ENCODE data around the gene MYO15B. TPM values are rescaled to one million over a fixed set of nuclear protein-coding genes. Genes with fewer than 3 reads are reported as not detected.

Gene MYO15B
- total and polyA plus RNA-seq, 2 donors (not counting 1 experiment from before 2014, with no cell fraction given): 0.49 to 14.4 TPM

GRCh38 chr17:75555679-75556153 is 31.9 kb upstream of the MYO15B start:
- no peaks in the 10 kb centered on the region for H4K20me1 ChIP-seq (ENCODE audit: control insufficient read depth, extremely low read depth, insufficient read depth, low read length)
- H2AFZ ChIP-seq (ENCODE audit: low read length): no peak overlapping the region
- TF ChIP-seq CTCF (conservative IDR thresholded peaks at IDR 0.05 in 1 of 2, IDR thresholded peaks at IDR 0.05 in 1 of 2; ENCODE audit: low read depth in 1 of 2, low read length in 2 of 2): no peak
- no peak for TF ChIP-seq EZH2 (IDR thresholded peaks at IDR 0.05; ENCODE audit: low read length, missing control alignments)
- H3K4me1 ChIP-seq (ENCODE audit: control insufficient read depth, extremely low read depth, insufficient read depth, low read length): no peaks in the 10 kb centered on the region
- H3K4me2 ChIP-seq (ENCODE audit: extremely low read depth, insufficient read depth, low read length): no peak overlapping the region
- H3K79me2 ChIP-seq (ENCODE audit: control insufficient read depth, insufficient read depth, low read length): no peaks in the 10 kb centered on the region
- H3K9ac ChIP-seq (ENCODE audit: insufficient read depth, low read length): no peak overlapping the region
- no peaks in the 10 kb centered on the region for H3K27me3 ChIP-seq (ENCODE audit: control insufficient read depth, insufficient read depth, low read length)
- H3K27ac ChIP-seq (ENCODE audit: insufficient read depth, low read length): no peak overlapping the region
- no peaks in the 10 kb centered on the region for H3K9me3 ChIP-seq (ENCODE audit: control insufficient read depth, insufficient read depth, low read depth, low read length)
- no peak for DNase-seq (ENCODE audit: low read depth in 2 of 2)
- H3K4me3 ChIP-seq (replicated peaks in 1 of 4; ENCODE audit: control extremely low read depth in 1 of 4, insufficient read depth in 1 of 4, low read depth in 3 of 4, low read length in 4 of 4): no peak overlapping the region
- no peaks in the 10 kb centered on the region for H3K36me3 ChIP-seq (ENCODE audit: control insufficient read depth, insufficient read depth, low read length)

DNA sequence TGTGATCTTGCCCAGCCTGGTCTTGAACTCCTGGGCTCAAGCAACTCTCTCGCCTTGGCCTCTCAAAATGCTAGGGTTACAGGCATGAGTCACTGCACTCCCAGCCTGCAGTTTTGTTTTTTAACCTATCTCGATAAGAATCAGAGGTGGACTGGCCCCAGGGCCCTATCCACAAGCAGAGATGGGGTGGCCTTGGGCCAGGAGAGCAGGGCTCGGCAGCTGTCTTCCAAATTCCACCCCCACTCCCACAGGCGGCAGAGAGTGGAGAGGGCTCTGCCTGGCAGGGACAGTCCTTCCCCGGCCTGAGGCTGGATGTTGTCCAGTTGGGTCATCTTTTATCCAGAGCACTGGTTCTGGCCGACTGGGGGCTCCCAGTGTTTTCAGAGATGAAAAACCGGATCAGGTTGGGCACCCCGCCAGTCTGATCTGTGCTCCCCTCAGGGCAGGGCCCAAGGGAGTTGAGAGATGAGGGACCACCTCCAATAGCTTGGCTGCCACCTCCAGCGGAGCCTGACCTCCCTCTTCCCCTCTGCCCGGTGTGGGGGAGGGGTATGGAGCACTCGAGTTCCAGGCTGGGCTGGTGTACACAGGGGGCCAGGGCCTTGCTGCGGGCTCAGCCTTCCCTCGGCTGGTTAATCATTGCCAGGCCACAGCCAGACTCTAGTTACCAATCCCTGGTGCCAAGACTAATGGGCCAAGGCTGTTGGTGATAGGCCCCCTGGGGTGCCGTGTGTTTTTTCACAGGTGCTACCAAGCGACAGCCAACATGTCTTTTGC is 30.3 kb upstream of the MYO15B start:
- H2AFZ ChIP-seq (ENCODE audit: low read length): no peak overlapping the region
- no peaks in the 10 kb centered on the region for H3K9me3 ChIP-seq (ENCODE audit: control insufficient read depth, insufficient read depth, low read depth, low read length)
- no peaks in the 10 kb centered on the region for H3K27me3 ChIP-seq (ENCODE audit: control insufficient read depth, insufficient read depth, low read length)
- peak; percentile 32 to 45 for DNase-seq (ENCODE audit: low read depth in 2 of 2)
- no peaks in the 10 kb centered on the region for H3K36me3 ChIP-seq (ENCODE audit: control insufficient read depth, insufficient read depth, low read length)
- H3K9ac ChIP-seq (ENCODE audit: insufficient read depth, low read length): no peak overlapping the region
- no peak for TF ChIP-seq EZH2 (IDR thresholded peaks at IDR 0.05; ENCODE audit: low read length, missing control alignments)
- no peak for TF ChIP-seq CTCF (conservative IDR thresholded peaks at IDR 0.05 in 1 of 2, IDR thresholded peaks at IDR 0.05 in 1 of 2; ENCODE audit: low read depth in 1 of 2, low read length in 2 of 2)
- H4K20me1 ChIP-seq (ENCODE audit: control insufficient read depth, extremely low read depth, insufficient read depth, low read length): no peaks in the 10 kb centered on the region
- H3K4me1 ChIP-seq (ENCODE audit: control insufficient read depth, extremely low read depth, insufficient read depth, low read length): no peaks in the 10 kb centered on the region
- H3K79me2 ChIP-seq (ENCODE audit: control insufficient read depth, insufficient read depth, low read length): no peaks in the 10 kb centered on the region
- H3K27ac ChIP-seq (ENCODE audit: insufficient read depth, low read length): no peak overlapping the region
- no peak overlapping the region for H3K4me2 ChIP-seq (ENCODE audit: extremely low read depth, insufficient read depth, low read length)
- no peak overlapping the region for H3K4me3 ChIP-seq (replicated peaks in 1 of 4; ENCODE audit: control extremely low read depth in 1 of 4, insufficient read depth in 1 of 4, low read depth in 3 of 4, low read length in 4 of 4)

DNA sequence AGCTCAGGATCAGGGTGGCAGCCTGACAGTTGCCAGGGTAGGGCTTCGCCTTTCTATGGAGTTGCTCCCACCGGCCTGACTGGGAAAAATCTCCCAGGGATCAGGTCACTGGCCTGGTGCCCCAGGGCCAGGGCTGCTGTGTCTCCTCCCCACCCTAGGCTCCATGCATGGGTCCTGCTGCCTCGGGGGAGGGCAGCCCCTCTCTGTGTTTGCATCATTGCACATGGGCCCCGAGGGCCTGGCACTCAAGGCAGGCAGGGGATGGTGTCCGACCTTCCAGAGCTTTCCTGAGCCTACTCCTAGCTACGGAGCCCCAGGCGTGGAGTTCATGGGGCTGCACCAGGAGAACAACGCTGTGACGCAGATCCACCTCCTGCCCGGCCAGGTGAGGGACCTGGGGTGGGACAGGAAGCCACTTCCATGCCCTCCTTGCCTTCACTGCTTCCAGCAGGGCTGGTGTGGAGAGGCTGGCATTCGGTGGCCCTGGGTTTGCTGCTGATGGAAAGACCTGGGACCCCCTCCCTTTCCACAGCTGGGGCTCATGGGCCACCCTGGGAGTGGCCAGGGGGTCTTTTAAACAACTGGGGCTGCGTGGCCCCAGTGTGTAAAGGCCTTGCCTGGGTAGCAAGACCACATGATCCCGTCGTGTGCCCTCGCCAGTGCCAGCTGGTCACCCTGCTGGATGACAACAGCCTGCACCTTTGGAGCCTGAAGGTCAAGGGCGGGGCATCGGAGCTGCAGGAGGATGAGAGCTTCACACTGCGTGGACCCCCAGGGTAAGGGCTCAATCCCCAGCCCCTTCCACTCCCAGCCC is 29.5 kb upstream of the MYO15B start:
- Histone ChIP-seq H3K79me2 (ENCODE audit: control insufficient read depth, insufficient read depth, low read length) (no peaks in the 10 kb centered on the region), H3K4me1 (ENCODE audit: control insufficient read depth, extremely low read depth, insufficient read depth, low read length) (no peaks in the 10 kb centered on the region), H3K4me2 (ENCODE audit: extremely low read depth, insufficient read depth, low read length) (no peak overlapping the region), H3K27ac (ENCODE audit: insufficient read depth, low read length) (no peak overlapping the region), H2AFZ (ENCODE audit: low read length) (no peak overlapping the region), H3K9me3 (ENCODE audit: control insufficient read depth, insufficient read depth, low read depth, low read length) (no peaks in the 10 kb centered on the region), H4K20me1 (ENCODE audit: control insufficient read depth, extremely low read depth, insufficient read depth, low read length) (no peaks in the 10 kb centered on the region), H3K27me3 (ENCODE audit: control insufficient read depth, insufficient read depth, low read length) (no peaks in the 10 kb centered on the region), H3K4me3 (replicated peaks in 1 of 4; ENCODE audit: control extremely low read depth in 1 of 4, insufficient read depth in 1 of 4, low read depth in 3 of 4, low read length in 4 of 4) (no peak overlapping the region), H3K9ac (ENCODE audit: insufficient read depth, low read length) (no peak overlapping the region), H3K36me3 (ENCODE audit: control insufficient read depth, insufficient read depth, low read length) (no peaks in the 10 kb centered on the region)
- no peak for DNase-seq (ENCODE audit: low read depth in 2 of 2)
- no peak for TF ChIP-seq CTCF (conservative IDR thresholded peaks at IDR 0.05 in 1 of 2, IDR thresholded peaks at IDR 0.05 in 1 of 2; ENCODE audit: low read depth in 1 of 2, low read length in 2 of 2)
- TF ChIP-seq EZH2 (IDR thresholded peaks at IDR 0.05; ENCODE audit: low read length, missing control alignments): no peak
